ENCODE measurements around the gene WNT9A. TPM values are rescaled to one million over a fixed set of nuclear protein-coding genes. Genes with fewer than 3 reads are reported as not detected.

WNT9A gene
- total and polyA plus RNA-seq, 2 of the 4 experiments (the other 2 are of a cell fraction), result 0.18 to 0.36 TPM

- H3K4me1 ChIP-seq (ENCODE audit: control insufficient read depth, insufficient read depth, low read length), result no peaks in the 10 kb centered on the region
- H3K36me3 ChIP-seq (ENCODE audit: control insufficient read depth, insufficient read depth, low read length), result no peaks in the 10 kb centered on the region
- no peaks in the 10 kb centered on the region for H3K9me1 ChIP-seq (ENCODE audit: insufficient read depth, low read length)
- CTCF ChIA-PET, result no interaction called here
- dilution Hi-C loops (cut with HindIII; ENCODE audit: low sequenced_read_pairs, unreplicated experiment), result no loop called here
- H3K56ac ChIP-seq (ENCODE audit: extremely low read depth, insufficient read depth, low read length), result no peak overlapping the region
- H4K8ac ChIP-seq (ENCODE audit: low read depth in 2 of 2, low read length in 2 of 2), result no peak overlapping the region
- no peak overlapping the region for H3K14ac ChIP-seq (replicated peaks; ENCODE audit: low read depth, low read length)
- H2AK5ac ChIP-seq (ENCODE audit: low read depth, low read length), result no peak overlapping the region
- in situ Hi-C loops (cut with MboI; ENCODE audit: low sequenced_read_pairs), result loop anchor here (25.0 kb wide), 1 partner anchor 443 kb away; no protein-coding TSS in a partner anchor
- H3K23ac ChIP-seq (ENCODE audit: low read depth, low read length), result no peak overlapping the region
- 85% methylated on average over 9 of the region's 17 CpGs; no CpG with 5 or more reads in 1 of the 2 experiments for WGBS, 2 experiments (ENCODE audit: extremely low coverage in 2 of 2, insufficient read length in 1 of 2)
- DNase-seq (no peak), ATAC-seq (ENCODE audit: low read depth) (no peak)
- POLR2A ChIA-PET (ENCODE audit: unreplicated experiment), result no interaction called here
- no peak overlapping the region for H4K5ac ChIP-seq (ENCODE audit: low read depth, low read length)
- BruUV-seq (replicated peaks), result no TSS peak
- no peak overlapping the region for H3K18ac ChIP-seq (ENCODE audit: low read depth, low read length)
- H2BK20ac ChIP-seq (ENCODE audit: low read depth, low read length), result no peak overlapping the region
- H3K9me3 ChIP-seq (ENCODE audit: control insufficient read depth, insufficient read depth, low read length), result peaks cover 8% of the 10 kb centered on the region; the same call in 1 of the 2 replicates
- no peaks in the 10 kb centered on the region for H4K20me1 ChIP-seq (ENCODE audit: insufficient read depth, low read length)
- H3K4me2 ChIP-seq (ENCODE audit: low read depth, low read length), result no peak overlapping the region
- no peak overlapping the region for H2BK15ac ChIP-seq (ENCODE audit: low read depth, low read length)
- no peaks in the 10 kb centered on the region; the same call in 1 of the 2 replicates for H3K27me3 ChIP-seq (ENCODE audit: control insufficient read depth, insufficient read depth, low read length)
- H3K79me1 ChIP-seq (ENCODE audit: low read depth in 1 of 2, low read length in 2 of 2), result no peaks in the 10 kb centered on the region
- H2AFZ ChIP-seq (replicated peaks; ENCODE audit: low read length, poor library complexity), result no peak overlapping the region
- no peak overlapping the region for H2AK9ac ChIP-seq (replicated peaks; ENCODE audit: low read depth, low read length, poor library complexity)
- H3K9ac ChIP-seq (ENCODE audit: low read depth, low read length), result no peak overlapping the region
- no peak overlapping the region for H2BK120ac ChIP-seq (ENCODE audit: low read depth, low read length)
- H3K27ac ChIP-seq (ENCODE audit: insufficient read depth, low read length), result no peak overlapping the region
- no peak overlapping the region for H2BK5ac ChIP-seq (ENCODE audit: low read depth, low read length, poor library complexity, severe bottlenecking)
- intact Hi-C loops (cut with micrococcal nuclease), result no loop called here
- H4K91ac ChIP-seq (ENCODE audit: insufficient read depth, low read depth, low read length), result no peak overlapping the region
- H3K4ac ChIP-seq (ENCODE audit: low read depth, low read length), result no peak overlapping the region
- TF ChIP-seq RAD21 (IDR thresholded peaks at IDR 0.05; ENCODE audit: low read length) (no peak), SMC3 (IDR thresholded peaks at IDR 0.05; ENCODE audit: low read depth, low read length) (no peak), MAZ (IDR thresholded peaks at IDR 0.05; ENCODE audit: borderline replicate concordance, low read depth, low read length) (no peak), MXI1 (IDR thresholded peaks at IDR 0.05; ENCODE audit: borderline replicate concordance, low read depth, low read length) (no peak), CHD1 (IDR thresholded peaks at IDR 0.05; ENCODE audit: low read depth, low read length) (no peak), NFE2L2 (IDR thresholded peaks at IDR 0.05; ENCODE audit: low read depth, low read length) (no peak), ELK1 (IDR thresholded peaks at IDR 0.05; ENCODE audit: borderline replicate concordance, low read depth, low read length) (no peak), POLR2A (IDR thresholded peaks at IDR 0.05; ENCODE audit: low read depth, low read length) (no peak), CEBPB (IDR thresholded peaks at IDR 0.05; ENCODE audit: low read depth, low read length) (no peak), FOS (IDR thresholded peaks at IDR 0.05; ENCODE audit: low read depth, low read length) (no peak), BHLHE40 (IDR thresholded peaks at IDR 0.05; ENCODE audit: low read depth, low read length) (no peak), RCOR1 (IDR thresholded peaks at IDR 0.05; ENCODE audit: insufficient replicate concordance, low read length) (no peak), RFX5 (IDR thresholded peaks at IDR 0.05; ENCODE audit: low read depth, low read length) (no peak), MAFK (IDR thresholded peaks at IDR 0.05; ENCODE audit: low read depth, low read length) (no peak)
- TF ChIP-seq, protein P1, sequence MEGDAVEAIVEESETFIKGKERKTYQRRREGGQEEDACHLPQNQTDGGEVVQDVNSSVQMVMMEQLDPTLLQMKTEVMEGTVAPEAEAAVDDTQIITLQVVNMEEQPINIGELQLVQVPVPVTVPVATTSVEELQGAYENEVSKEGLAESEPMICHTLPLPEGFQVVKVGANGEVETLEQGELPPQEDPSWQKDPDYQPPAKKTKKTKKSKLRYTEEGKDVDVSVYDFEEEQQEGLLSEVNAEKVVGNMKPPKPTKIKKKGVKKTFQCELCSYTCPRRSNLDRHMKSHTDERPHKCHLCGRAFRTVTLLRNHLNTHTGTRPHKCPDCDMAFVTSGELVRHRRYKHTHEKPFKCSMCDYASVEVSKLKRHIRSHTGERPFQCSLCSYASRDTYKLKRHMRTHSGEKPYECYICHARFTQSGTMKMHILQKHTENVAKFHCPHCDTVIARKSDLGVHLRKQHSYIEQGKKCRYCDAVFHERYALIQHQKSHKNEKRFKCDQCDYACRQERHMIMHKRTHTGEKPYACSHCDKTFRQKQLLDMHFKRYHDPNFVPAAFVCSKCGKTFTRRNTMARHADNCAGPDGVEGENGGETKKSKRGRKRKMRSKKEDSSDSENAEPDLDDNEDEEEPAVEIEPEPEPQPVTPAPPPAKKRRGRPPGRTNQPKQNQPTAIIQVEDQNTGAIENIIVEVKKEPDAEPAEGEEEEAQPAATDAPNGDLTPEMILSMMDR (conservative IDR thresholded peaks at IDR 0.05; ENCODE audit: low read depth, low read length), result no peak
- no peak overlapping the region for H3K4me3 ChIP-seq (ENCODE audit: insufficient read depth, low read depth, low read length)
Measured at GRCh38 chr1:227929751-227930472, 17.8 kb downstream of the WNT9A start.
